Measurements from ENCODE around the gene AP5Z1.

The AP5Z1 gene

GRCh38 chr7:4823441-4824119 is 48.2 kb downstream of the AP5Z1 start:
- no peak for DNase-seq

DNA sequence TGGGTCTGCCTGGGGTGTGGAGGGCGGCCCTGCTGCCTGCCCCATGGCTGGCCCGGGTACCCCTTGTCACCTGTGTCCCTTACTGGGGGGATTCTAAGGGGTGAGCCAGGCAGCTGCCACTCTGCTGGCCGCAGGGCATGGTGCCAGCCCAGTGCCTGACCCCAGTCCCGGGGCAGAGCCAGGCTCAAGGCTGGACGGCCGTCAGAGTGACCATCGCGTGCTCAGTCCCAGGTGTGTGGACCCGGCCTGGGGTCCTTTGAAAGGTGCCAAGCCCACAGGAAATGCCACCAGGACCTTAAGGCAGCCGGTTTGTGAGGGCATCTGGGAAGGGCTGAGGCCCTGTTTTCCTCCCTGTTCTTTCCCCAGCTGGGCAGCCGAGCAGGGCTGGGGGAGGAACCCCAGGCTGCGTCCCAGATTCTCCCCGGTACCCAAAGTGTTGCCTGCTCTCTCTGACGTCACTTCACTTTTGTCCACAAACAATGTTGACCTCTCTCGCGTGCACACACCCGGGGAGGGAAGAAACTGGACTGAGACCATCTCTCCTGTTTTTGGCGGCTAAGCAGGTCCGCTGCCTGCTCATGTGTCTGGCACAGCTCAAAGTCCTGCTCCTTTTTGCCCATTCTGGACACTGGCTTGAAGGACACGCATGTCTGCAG is 48.8 kb downstream of the AP5Z1 start:
- DNase-seq: no peak

GRCh38 chr7:4825081-4825480 is 49.7 kb downstream of the AP5Z1 start:
- DNase-seq: no peak

DNA sequence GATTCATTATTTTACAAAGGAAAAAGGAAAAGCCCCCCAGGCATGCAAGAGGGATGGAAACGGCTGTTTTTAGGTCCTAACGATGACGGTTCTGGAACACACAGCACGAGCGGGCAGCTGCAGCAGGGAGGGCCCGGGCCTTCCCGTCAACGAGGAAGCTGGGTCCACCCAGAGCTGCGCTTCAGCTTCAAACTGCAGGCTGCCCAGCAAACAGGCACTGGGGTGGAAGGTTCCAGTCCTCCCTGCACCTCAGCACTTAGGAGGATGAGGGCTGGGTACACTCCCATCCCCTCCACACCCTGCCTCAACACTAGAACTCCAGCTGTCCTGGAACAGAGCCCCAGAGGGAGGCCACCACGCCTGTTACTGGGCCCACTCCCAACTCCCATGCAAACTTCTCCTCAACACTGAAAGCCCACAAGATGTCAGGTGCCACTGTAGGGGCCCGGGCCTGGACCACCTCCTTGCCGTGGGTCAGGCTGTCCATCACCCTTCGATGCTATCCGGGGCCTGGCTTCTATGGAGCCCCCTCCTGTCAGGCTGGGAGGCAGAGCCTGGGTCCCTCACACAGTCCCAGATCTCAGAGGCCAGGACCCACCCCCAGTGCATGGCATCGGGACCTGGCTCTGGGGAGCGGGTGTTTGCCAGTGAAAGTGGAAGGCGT is 53.4 kb downstream of the AP5Z1 start:
- DNase-seq: no peak

DNA sequence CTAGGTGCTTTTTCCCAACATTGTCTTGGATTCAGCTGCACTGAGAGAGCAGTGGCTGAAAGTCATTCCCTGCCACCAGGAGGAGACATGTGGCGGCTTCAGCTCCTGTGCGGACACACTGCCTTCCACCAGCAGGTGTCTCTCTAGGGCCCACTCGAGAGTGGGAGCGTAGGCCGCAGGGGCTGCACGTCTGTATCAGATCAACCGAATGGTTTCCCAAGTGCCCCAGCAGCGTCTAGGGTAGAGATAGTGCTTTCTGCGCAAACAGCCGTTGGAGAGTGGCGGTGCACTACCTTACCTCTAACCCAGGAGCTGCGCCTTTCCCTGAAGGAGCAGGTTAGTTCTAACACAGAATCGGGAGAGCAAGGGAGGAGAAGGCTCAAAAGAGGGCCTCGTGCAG is 54.8 kb downstream of the AP5Z1 start:
- peak; percentile 58 for DNase-seq

- no peak for DNase-seq
Measured at GRCh38 chr7:4831723-4832495, 56.5 kb downstream of the AP5Z1 start.

DNA sequence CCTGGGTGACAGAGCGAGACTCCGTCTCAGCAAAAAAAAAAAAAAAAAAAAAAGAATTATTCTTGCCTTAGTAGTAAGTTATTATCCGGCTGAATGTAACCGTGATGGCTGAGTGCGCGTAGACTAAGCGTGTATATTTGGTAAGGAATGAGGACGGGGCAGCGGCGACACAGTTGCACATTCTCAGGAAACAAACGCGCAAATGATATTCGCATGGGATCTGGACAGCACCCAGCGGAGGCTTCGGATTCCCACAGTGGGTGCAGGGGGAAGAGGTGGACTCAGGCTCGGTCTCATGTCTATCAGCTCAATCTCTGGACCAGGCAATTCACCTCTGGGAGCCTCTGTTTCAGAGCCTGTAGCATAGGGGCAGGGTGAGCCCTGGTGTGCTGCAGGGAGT is 57.3 kb downstream of the AP5Z1 start:
- no peak for DNase-seq

- DNase-seq: no peak
Measured at GRCh38 chr7:4833176-4833575, 57.8 kb downstream of the AP5Z1 start.

- DNase-seq: no peak
Measured at GRCh38 chr7:4833691-4834600, 58.5 kb downstream of the AP5Z1 start.

DNA sequence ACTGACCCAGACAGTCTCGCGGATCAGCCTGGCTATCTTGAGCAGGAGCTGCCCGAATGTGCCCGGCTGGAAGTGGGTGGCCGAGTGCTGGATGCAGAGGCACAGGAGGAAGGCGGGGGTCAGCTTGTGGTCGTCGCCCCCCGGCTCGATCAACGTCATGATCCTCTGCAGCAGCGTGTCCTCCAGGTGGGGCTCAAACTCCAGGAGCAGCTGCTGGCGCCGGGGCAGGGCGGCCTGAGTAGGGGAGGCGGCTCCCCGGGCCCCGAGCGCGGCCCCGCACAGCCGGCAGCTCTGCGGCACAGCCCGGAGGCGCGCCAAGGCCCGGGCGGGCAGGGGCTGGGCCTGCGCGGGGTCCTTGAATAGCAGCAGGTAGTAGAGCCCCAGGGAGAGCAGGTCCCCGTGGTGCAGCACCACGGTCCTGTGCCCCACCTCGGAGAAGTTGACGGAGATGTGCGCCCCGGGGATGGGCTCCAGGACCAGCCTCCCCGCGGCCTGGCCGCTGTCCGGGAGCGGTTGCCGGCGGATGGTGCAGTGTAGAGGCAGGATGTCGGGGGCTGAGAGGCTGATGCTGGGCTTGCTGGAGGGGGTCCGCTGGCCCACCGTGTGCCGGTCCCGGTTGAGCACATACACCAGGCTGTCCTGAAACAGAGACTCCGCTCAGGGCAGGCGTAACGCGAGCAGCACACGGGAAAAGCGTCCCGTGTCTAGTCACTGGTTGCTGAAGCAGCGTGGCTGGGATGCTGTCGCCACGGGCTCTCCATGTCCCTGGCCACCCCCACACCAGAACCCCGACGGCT is 59.4 kb downstream of the AP5Z1 start:
- DNase-seq: no peak

- DNase-seq: no peak
Measured at GRCh38 chr7:4835398-4836205, 60.2 kb downstream of the AP5Z1 start.

GRCh38 chr7:4836206-4836661 is 60.8 kb downstream of the AP5Z1 start:
- no peak for DNase-seq

- DNase-seq: no peak
Measured at GRCh38 chr7:4837041-4837802, 61.8 kb downstream of the AP5Z1 start.

DNA sequence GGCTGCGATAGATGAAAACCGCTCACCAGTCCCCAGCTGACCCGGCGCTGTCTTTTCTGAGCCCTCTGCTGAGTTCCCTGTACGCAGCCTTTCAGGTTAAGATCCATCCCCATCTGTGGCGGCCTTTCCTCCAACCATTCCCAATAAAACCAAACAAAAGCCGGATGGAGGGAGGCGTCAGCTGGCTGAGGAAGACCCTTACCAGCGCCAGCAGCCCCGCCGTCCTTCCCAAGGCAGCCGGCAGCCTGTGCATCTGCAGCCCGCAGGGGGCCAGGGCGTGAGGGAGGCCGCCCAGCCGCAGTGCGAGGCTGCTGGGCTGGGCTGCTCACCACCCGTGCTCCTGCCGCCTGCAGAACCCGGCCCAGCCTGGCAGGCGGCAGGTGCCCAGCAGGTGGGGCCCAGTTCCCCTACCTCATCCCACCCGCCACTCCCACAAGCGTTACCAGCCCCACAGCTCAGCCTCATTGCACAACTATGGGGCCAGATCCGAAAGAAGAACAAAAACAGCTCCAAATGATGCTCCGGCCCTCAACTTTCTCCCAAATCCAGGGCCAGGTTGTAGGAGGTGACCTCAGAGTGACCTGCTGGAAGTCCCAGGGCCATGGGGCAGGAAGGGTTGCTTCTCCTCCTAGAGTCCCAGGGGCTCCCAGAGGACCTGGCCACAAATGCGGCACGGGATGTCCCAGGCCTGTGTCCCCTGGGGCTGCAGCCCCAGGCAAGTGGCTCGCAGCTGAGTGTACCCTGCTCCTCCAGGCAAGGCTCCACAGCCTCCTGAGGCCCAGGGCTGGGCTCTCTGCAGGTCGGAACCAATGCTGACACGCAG is 62.6 kb downstream of the AP5Z1 start:
- DNase-seq: no peak

- no peak for DNase-seq
Measured at GRCh38 chr7:4838626-4839334, 63.4 kb downstream of the AP5Z1 start.

GRCh38 chr7:4840079-4840501 is 64.7 kb downstream of the AP5Z1 start:
- DNase-seq: no peak

All from fibroblast of skin of scalp (primary cell).